ENCODE measurements around the gene HES5. TPM values are rescaled to one million over a fixed set of nuclear protein-coding genes. Genes with fewer than 3 reads are reported as not detected.

HES5 gene
- total RNA-seq, 1 donor from 2014 or later, result 4.5 TPM

GRCh38 chr1:2525920-2526823 lies 3.9 kb downstream of the HES5 start, which contains the start of gene PANK4:
Gene PANK4 (minus strand): TSS chr1:2526596. CDS start chr1:2526587, 9 bp downstream.
- Mint-ChIP-seq H3K9me3 (no peaks in the 10 kb centered on the region), H3K27ac (peak within 1 kb of the TSS; percentile 94), H3K4me1 (ENCODE audit: unreplicated experiment) (peaks cover 20% of the 10 kb centered on the region), H3K36me3 (no peaks in the 10 kb centered on the region), H3K27me3 (peaks cover 18% of the 10 kb centered on the region), H3K4me3 (peak within 1 kb of the TSS; percentile 96)
- DNase-seq (ENCODE audit: extremely low spot score, unreplicated experiment), result peak; percentile 92
- TF ChIP-seq CTCF (conservative IDR thresholded peaks at IDR 0.05), result peak; percentile 30

- Mint-ChIP-seq H3K27ac (peak overlapping the region; percentile 83), H3K4me1 (ENCODE audit: unreplicated experiment) (peaks cover 20% of the 10 kb centered on the region), H3K27me3 (peaks cover 15% of the 10 kb centered on the region), H3K4me3 (peak overlapping the region; percentile 96), H3K9me3 (no peaks in the 10 kb centered on the region), H3K36me3 (no peaks in the 10 kb centered on the region)
- no peak for TF ChIP-seq CTCF (conservative IDR thresholded peaks at IDR 0.05)
- DNase-seq (ENCODE audit: extremely low spot score, unreplicated experiment), result no peak
Measured at GRCh38 chr1:2525572-2525919, 4.5 kb downstream of the HES5 start.

GRCh38 chr1:2523891-2524609 lies 6.0 kb downstream of the HES5 start:
- H3K27me3 Mint-ChIP-seq, result peaks cover 13% of the 10 kb centered on the region
- peaks cover 20% of the 10 kb centered on the region for H3K4me1 Mint-ChIP-seq (ENCODE audit: unreplicated experiment)
- H3K9me3 Mint-ChIP-seq, result no peaks in the 10 kb centered on the region
- DNase-seq (ENCODE audit: extremely low spot score, unreplicated experiment), result no peak
- H3K4me3 Mint-ChIP-seq, result peak overlapping the region; percentile 96
- H3K27ac Mint-ChIP-seq, result peak overlapping the region; percentile 20
- H3K36me3 Mint-ChIP-seq, result no peaks in the 10 kb centered on the region
- no peak for TF ChIP-seq CTCF (conservative IDR thresholded peaks at IDR 0.05)

- DNase-seq (ENCODE audit: extremely low spot score, unreplicated experiment), result no peak
- peaks cover 20% of the 10 kb centered on the region for H3K4me1 Mint-ChIP-seq (ENCODE audit: unreplicated experiment)
Measured at GRCh38 chr1:2523191-2523890, 6.7 kb downstream of the HES5 start.

More at GRCh38 chr1:2523191-2523890, 6.7 kb downstream of the HES5 start:
- no peak for TF ChIP-seq CTCF (conservative IDR thresholded peaks at IDR 0.05)
- Mint-ChIP-seq H3K27ac (no peak overlapping the region), H3K36me3 (no peaks in the 10 kb centered on the region), H3K4me3 (peak overlapping the region; percentile 41), H3K27me3 (peaks cover 7% of the 10 kb centered on the region), H3K9me3 (no peaks in the 10 kb centered on the region)
